A673 (cell line): Measurements from ENCODE around the gene ZC2HC1C. TPM values are rescaled to one million over a fixed set of nuclear protein-coding genes. Genes with fewer than 3 reads are reported as not detected.

Source experiments
- BruUV-seq: library from RNA; stranded (reverse); fragments of 400-500 nt; replicated peaks from 2 replicates; lab custom pipeline; 2021; lab: Mats Ljungman, UMichigan
- CTCF ChIA-PET: fragments of 300-600 bp; sonication (Branson Sonifier 250); formaldehyde crosslinking; loops from one replicate; lab custom pipeline; 2022; ENCODE audit warnings: antibody characterized with exemption; lab: Charles Lee
- POLR2A ChIA-PET: fragments of 300-600 bp; sonication (Branson Sonifier 250); formaldehyde crosslinking; loops from one replicate; lab custom pipeline; 2022; ENCODE audit warnings: antibody characterized with exemption; ENCODE audit not compliant: low non-redundant PET; lab: Charles Lee
- DNase-seq: peaks from one replicate; pipeline ENCODE4 v3.0.0-alpha.2; 2015; ENCODE audit warnings: low spot score
- H3K27ac ChIP-seq: fragments of 200-600 bp; sonication (generic); 2 replicates; pipeline ENCODE4 v1.5.1; 2016; ENCODE audit warnings: mixed run types, low read depth, mild to moderate bottlenecking, mixed read lengths, antibody characterized with exemption, low read length; ENCODE audit not compliant: poor library complexity, severe bottlenecking
- H3K27me3 ChIP-seq: fragments of 200-600 bp; sonication (generic); replicated peaks from 2 replicates; pipeline ENCODE4 v1.6.1; 2017; ENCODE audit warnings: mixed run types, low read depth, mild to moderate bottlenecking, mixed read lengths, antibody characterized with exemption, low read length; ENCODE audit not compliant: insufficient read depth, poor library complexity
- H3K36me3 ChIP-seq: fragments of 200-600 bp; sonication (generic); 2 replicates; pipeline ENCODE4 v1.6.1; 2016; ENCODE audit warnings: mixed run types, mild to moderate bottlenecking, mixed read lengths, antibody characterized with exemption, low read length; ENCODE audit not compliant: insufficient read depth, poor library complexity, severe bottlenecking
- H3K4me1 ChIP-seq: fragments of 200-600 bp; sonication (generic); 2 replicates; pipeline ENCODE4 v1.6.1; 2017; ENCODE audit warnings: mixed run types, mild to moderate bottlenecking, mixed read lengths, antibody characterized with exemption, low read length; ENCODE audit not compliant: insufficient read depth, poor library complexity, severe bottlenecking
- H3K4me3 ChIP-seq: fragments of 200-600 bp; sonication (generic); 2 replicates; pipeline ENCODE4 v1.5.1; 2016; ENCODE audit warnings: low read depth, mixed run types, mild to moderate bottlenecking, mixed read lengths, low read length; ENCODE audit not compliant: poor library complexity, severe bottlenecking
- H3K9me3 ChIP-seq: fragments of 200-600 bp; sonication (generic); 2 replicates; pipeline ENCODE4 v1.6.1; 2016; ENCODE audit warnings: mixed run types, low read depth, mild to moderate bottlenecking, mixed read lengths, antibody characterized with exemption, low read length; ENCODE audit not compliant: poor library complexity, severe bottlenecking
- CTCF ChIP-seq: fragments of 300-800, 200-600 bp; sonication (generic); conservative IDR thresholded peaks from 2 replicates; pipeline ENCODE4 v1.5.1; 2017; ENCODE audit warnings: low read depth, mild to moderate bottlenecking, antibody characterized with exemption, low read length, moderate library complexity, mixed read lengths
- EZH2 ChIP-seq: fragments of 200-600 bp; sonication (generic); IDR thresholded peaks from 2 replicates; pipeline ENCODE4 v1.6.1; 2017; ENCODE audit warnings: borderline replicate concordance, low read depth, mild to moderate bottlenecking, mixed read lengths, antibody characterized with exemption, low read length; ENCODE audit not compliant: poor library complexity, severe bottlenecking
- intact Hi-C: fragments of 100-400 bp; cut with micrococcal nuclease; formaldehyde crosslinking; loops from one replicate; pipeline ENCODE4 v1.10.0; 2022; ENCODE audit not compliant: unreplicated experiment
- total RNA-seq: library from RNA; stranded (reverse); gene quantifications from 2 replicates; pipeline ENCODE4 v1.2.3, GENCODE V29; 2021

The ZC2HC1C gene
- total RNA-seq, 1 experiment from 2014 or later, result 1.0 TPM

- BruUV-seq, result no TSS peak
- no peak overlapping the region for H3K27ac ChIP-seq
- no peak for DNase-seq
- H3K36me3 ChIP-seq, result peaks cover 49% of the 10 kb centered on the region
- H3K4me3 ChIP-seq, result no peak overlapping the region
- POLR2A ChIA-PET, result no interaction called here
- TF ChIP-seq CTCF (no peak), EZH2 (no peak)
- intact Hi-C loops, result no loop called here
- no peaks in the 10 kb centered on the region for H3K27me3 ChIP-seq
- H3K4me1 ChIP-seq, result peaks cover 1% of the 10 kb centered on the region
- CTCF ChIA-PET, result no interaction called here
- no peaks in the 10 kb centered on the region for H3K9me3 ChIP-seq
Measured at GRCh38 chr14:75119056-75119455, 49.6 kb downstream of the ZC2HC1C start.

DNA sequence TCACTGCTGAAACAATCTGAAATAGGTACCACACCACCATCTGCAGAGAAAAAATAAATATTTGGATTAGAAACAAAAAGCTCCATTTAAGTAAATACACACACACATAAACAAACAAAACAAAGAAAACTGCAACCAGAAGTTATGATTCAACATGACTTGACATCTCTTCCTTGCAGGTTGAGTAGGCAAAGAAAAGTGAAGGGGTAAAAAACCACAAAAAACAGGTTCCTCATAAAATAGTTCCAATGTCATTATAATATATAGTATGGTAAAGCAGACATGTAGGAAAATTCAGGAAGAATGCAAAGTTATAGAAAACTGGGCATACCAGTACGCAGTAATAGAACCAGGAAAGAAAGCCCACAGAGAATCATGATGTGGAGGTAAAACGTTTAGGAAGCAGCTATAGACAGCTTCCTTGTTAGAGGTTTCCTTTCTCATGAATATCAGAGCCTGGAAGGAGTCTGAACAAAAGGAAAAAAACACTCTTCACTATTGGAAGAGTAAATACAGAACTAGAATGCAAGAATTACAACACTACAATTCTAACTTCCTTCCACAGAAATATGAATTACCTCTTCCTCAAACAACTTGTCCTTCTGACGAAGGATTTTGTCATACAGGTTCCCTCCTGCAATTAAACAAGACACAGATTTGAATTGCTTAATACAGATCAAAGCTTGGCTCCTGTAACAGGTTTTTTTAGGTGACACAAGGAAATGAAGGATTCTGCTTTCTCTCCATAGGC lies 51.3 kb downstream of the ZC2HC1C start:
- peaks cover 5% of the 10 kb centered on the region for H3K4me1 ChIP-seq
- no peaks in the 10 kb centered on the region for H3K27me3 ChIP-seq
- no peaks in the 10 kb centered on the region for H3K9me3 ChIP-seq
- no peak overlapping the region for H3K27ac ChIP-seq
- H3K4me3 ChIP-seq, result no peak overlapping the region
- BruUV-seq, result no TSS peak
- peaks cover 41% of the 10 kb centered on the region for H3K36me3 ChIP-seq
- TF ChIP-seq CTCF (no peak), EZH2 (no peak)
- no peak for DNase-seq
- ChIA-PET POLR2A (no interaction called here), CTCF (no interaction called here)
- intact Hi-C loops, result loop anchor here (10.0 kb wide), 1 partner anchor 444 kb away; no protein-coding TSS in a partner anchor

DNA sequence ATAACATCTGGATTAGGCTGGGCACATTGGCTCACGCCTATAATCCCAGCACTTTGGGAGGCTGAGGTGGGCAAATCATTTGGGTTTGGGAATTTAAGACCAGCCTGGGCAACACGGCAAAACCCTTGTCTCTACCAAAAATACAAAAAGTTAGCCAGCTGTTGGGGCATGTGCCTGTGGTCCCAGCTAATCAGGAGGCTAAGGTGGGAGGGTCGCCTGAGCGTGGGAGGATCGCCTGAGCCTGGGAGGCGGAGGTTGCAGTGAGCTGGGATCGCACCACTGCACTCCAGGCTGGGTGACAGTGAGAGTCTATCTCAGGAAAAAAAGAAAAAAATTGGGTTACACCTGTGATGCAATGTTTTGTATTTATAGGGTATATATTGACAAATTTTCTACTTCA lies 52.1 kb downstream of the ZC2HC1C start:
- ChIA-PET CTCF (no interaction called here), POLR2A (no interaction called here)
- Histone ChIP-seq H3K9me3 (no peaks in the 10 kb centered on the region), H3K27ac (no peak overlapping the region), H3K4me1 (peaks cover 5% of the 10 kb centered on the region), H3K4me3 (no peak overlapping the region), H3K27me3 (no peaks in the 10 kb centered on the region), H3K36me3 (peaks cover 33% of the 10 kb centered on the region)
- TF ChIP-seq EZH2, result no peak
- TF ChIP-seq CTCF, result no peak
- intact Hi-C loops, result loop anchor here (10.0 kb wide), 1 partner anchor 443 kb away; no protein-coding TSS in a partner anchor
- BruUV-seq, result no TSS peak
- no peak for DNase-seq
